T47D (cell line): ENCODE measurements around the gene KNSTRN.

Source experiments
- DNase-seq, 2 experiments: peaks; one replicate each; pipeline versions ENCODE4 v3.0.0 to v3.0.0-alpha.2; 2011 to 2012; ENCODE audit warnings: low read depth in 1 of 2, low spot score in 1 of 2
- JUND ChIP-seq: IDR thresholded peaks from 2 replicates; pipeline ENCODE4 v1.6.1; 2012; ENCODE audit warnings: low read depth
- in situ Hi-C: cut with HindIII; loops from 2 replicates; pipeline ENCODE4 v1.10.0; 2016; ENCODE audit warnings: low sequenced_read_pairs, low pct_unique_long_range_greater_than_20kb

Gene KNSTRN

GRCh38 chr15:40379853-40380252, 2.7 kb upstream of the KNSTRN start:
- in situ Hi-C loops, result no loop called here
- TF ChIP-seq JUND, result no peak
- DNase-seq, result peak in 1 of 2 experiments; percentile 42

GRCh38 chr15:40380636-40381035, 1.9 kb upstream of the KNSTRN start:
- in situ Hi-C loops, result no loop called here
- DNase-seq, result no peak
- TF ChIP-seq JUND, result no peak

- no peak for DNase-seq
- no peak for TF ChIP-seq JUND
- in situ Hi-C loops, result no loop called here
Measured at GRCh38 chr15:40381818-40382529, 547 bp upstream of the KNSTRN start.

DNA sequence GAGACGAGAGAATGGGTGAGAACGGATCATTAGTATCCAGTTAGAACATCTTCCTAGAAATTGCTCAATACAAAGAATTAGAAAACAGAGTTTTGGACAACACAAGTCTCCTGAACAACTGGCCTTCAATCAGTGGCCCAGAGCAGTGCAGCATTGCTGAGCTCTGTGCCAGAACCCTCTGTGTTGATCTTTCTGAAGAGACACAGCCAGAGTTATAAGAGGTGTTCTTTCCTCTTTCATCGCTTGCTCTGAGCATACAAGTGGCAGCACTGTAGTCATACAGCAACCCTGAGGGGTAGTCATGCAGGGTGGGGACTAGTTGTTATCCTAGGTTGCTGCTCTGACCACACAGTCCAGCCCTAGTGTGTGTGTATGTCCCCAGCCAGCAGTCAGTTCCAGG, 4.0 kb downstream of the KNSTRN start:
- in situ Hi-C loops, result no loop called here
- DNase-seq, result no peak
- TF ChIP-seq JUND, result no peak

- in situ Hi-C loops, result no loop called here
- DNase-seq, result no peak
- TF ChIP-seq JUND, result no peak
Measured at GRCh38 chr15:40388941-40389823, 6.7 kb downstream of the KNSTRN start.

GRCh38 chr15:40389824-40390595, 7.5 kb downstream of the KNSTRN start:
- in situ Hi-C loops, result no loop called here
- TF ChIP-seq JUND, result no peak
- no peak for DNase-seq

DNA sequence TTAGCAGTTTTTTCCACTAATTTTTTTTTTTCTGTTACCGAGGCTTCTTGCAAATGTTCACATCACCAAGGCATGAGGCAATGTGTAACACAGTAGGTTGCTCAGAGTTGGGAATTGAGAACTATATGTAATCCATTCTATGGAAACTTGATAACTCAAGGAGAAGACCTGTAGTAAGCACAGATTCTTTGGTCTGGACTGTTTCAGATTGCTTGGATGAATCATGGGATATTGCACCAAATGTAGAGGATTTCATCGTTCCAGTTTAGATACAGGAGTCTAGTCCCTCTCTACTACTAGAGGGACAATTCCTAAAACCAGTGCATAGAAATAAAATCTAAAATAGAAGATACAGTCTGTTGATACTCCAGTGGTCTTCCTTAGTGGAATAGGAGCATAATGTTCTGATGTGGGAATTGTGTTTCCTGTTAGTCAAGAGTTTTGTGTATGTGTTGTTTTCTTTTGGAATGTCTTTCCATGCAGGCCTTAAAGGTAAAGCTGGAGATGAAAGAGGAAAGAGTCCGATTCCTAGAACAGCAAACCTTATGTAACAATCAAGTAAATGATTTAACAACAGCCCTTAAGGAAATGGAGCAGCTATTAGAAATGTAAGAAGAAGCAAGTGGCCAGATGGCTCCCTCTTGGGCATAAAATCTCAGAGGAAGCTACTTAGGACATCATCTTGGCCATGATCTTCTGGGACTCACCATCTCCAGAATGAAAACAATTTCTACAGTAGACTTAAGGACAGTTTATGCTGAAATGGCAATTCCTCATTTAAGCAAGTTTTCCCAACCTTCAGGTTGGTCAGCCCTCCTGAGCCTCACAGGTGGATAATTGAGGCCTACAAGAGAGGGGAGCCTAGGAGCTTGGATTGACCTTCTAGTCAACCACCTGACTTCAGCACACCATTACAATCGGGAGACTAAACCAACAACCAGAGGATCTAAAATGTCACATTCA, 10.7 kb downstream of the KNSTRN start:
- in situ Hi-C loops, result no loop called here
- no peak for TF ChIP-seq JUND
- no peak for DNase-seq

- no peak for TF ChIP-seq JUND
- no peak for DNase-seq
- in situ Hi-C loops, result no loop called here
Measured at GRCh38 chr15:40397688-40398412, 15.3 kb downstream of the KNSTRN start.

DNA sequence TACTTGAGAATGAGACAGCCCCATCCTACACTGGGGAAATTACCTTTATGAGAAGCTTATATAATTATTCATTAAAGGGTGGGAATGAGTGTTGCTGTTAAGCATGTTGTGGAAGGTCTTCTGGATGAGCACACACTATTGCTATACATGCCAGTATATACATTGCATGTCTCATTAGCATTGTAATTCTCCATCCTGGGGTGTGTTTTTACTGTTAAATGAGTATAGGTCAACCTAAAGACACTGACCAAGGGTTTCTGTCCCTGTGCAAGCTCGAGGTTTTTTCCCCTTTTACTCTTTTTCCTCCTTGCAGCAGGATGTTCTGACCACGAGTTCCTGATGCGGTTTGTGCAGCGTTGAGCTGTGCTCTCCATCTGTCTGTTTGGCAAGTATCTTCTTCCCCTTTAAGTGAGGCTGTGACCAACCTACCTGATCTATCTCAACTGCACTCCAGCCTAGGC, 15.9 kb downstream of the KNSTRN start:
- in situ Hi-C loops, result no loop called here
- no peak for TF ChIP-seq JUND

GRCh38 chr15:40399370-40399769, 16.8 kb downstream of the KNSTRN start:
- TF ChIP-seq JUND, result no peak
- in situ Hi-C loops, result no loop called here

More for the DNA sequence above, 15.9 kb downstream of the KNSTRN start:
- no peak for DNase-seq

More at GRCh38 chr15:40399370-40399769, 16.8 kb downstream of the KNSTRN start:
- no peak for DNase-seq
